ENCODE data around the gene KIAA1755. TPM values are rescaled to one million over a fixed set of nuclear protein-coding genes. Genes with fewer than 3 reads are reported as not detected.

The KIAA1755 gene
- polyA plus RNA-seq, 1 of the 3 experiments (the other 2 are of a cell fraction) = 0.54 TPM

DNA sequence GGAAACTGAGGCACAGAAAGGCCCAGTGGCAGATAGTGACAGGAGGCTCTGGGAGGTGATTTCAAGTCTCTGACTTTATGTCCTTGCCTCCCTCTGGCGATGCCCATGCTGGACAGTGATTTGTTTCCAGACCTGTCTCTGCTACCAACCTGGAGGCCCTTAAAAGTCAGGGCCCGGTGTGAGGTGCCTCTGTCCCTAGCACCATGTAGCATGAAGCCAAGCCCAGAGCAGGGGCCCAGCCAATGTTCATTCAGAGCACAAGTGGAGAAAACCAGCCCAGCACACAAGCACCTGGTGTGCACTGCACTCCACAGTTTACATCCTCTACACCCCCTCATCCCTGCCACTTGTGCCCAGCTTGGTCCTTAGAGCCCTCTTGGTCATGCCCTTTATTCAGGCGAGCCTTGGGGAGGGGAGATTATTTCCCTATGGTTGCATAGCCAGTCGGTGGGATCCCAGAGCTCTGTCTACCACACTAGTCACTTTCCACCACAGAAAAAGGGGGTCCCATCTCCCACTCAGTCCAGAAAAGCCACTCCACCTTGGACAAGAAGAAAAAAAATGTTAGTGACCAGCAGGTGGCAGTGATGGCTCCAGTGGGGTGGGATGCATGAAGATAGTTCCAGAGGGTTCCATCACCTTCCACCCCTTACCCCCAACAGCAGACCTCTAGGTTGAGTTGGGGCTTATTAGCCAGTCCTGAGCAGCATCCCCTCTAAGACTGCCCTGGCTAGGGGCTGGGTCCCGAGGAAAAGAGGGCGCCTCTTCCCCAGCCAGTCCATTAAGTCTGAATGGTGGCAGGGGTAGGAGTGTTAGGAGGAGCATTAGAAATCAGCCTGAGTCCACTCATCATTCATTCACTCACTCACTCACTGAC is 30.9 kb downstream of the KIAA1755 start:
- Histone ChIP-seq H3K4me3 (ENCODE audit: low read depth in 2 of 2, low read length in 1 of 2) (no peak overlapping the region; a peak in 1 of 4 replicates), H4K20me1 (ENCODE audit: insufficient read depth) (no peaks in the 10 kb centered on the region), H3K4me1 (ENCODE audit: control insufficient read depth in 1 of 2, insufficient read depth in 2 of 2, low read depth in 1 of 2, low read length in 1 of 2) (peaks cover 0 to 7% of the 10 kb centered on the region in 2 experiments; a peak in 1 of 4 replicates), H3K9me2 (no peaks in the 10 kb centered on the region), H3K36me3 (replicated peaks in 1 of 2; ENCODE audit: control insufficient read depth in 1 of 2, insufficient read depth in 2 of 2, low read length in 1 of 2) (no peaks in the 10 kb centered on the region), H3K27me3 (ENCODE audit: insufficient read depth) (no peaks in the 10 kb centered on the region), H3K4me2 (no peak overlapping the region), H2AFZ (ENCODE audit: low read depth) (no peak overlapping the region), H3K27ac (ENCODE audit: low read depth in 2 of 2, low read length in 1 of 2) (no peak overlapping the region), H3K79me2 (ENCODE audit: insufficient read depth) (no peaks in the 10 kb centered on the region), H3K9ac (no peak overlapping the region), H3K9me3 (no peaks in the 10 kb centered on the region), H3F3A (replicated peaks; ENCODE audit: insufficient read depth) (peaks cover 5% of the 10 kb centered on the region)
- ChIA-PET POLR2A (no interaction called here), CTCF (interaction anchor here (0.7 to 18.4 kb wide), 25 partner anchors 8 to 246 kb away, joined by 3 to 725 read pairs (median 3); no protein-coding TSS in a partner anchor)
- DNase-seq = peak; percentile 70
- 50% methylated on average over 5 of the region's 6 CpGs for WGBS (ENCODE audit: low lambda C conversion rate)
- peak; percentile 65 for TF ChIP-seq CTCF (IDR thresholded peaks at IDR 0.05)
- peak; percentile 75 for TF ChIP-seq SMC3 (IDR thresholded peaks at IDR 0.05; ENCODE audit: low read depth, low read length)
- peak; percentile 62 for TF ChIP-seq RAD21 (IDR thresholded peaks at IDR 0.05; ENCODE audit: low read length)
- no peak for TF ChIP-seq REST (IDR thresholded peaks at IDR 0.05; ENCODE audit: low read depth, low read length)

- CTCF ChIA-PET = interaction anchor here (1.1 to 18.4 kb wide), 6 partner anchors 96 to 245 kb away, joined by 3 to 725 read pairs (median 10); no protein-coding TSS in a partner anchor
These were observed 32.1 kb downstream of the KIAA1755 start for GRCh38 chr20:38228436-38228835.

More at GRCh38 chr20:38228436-38228835, 32.1 kb downstream of the KIAA1755 start:
- peaks cover 0 to 7% of the 10 kb centered on the region in 2 experiments; a peak in 1 of 4 replicates for H3K4me1 ChIP-seq (ENCODE audit: control insufficient read depth in 1 of 2, insufficient read depth in 2 of 2, low read depth in 1 of 2, low read length in 1 of 2)
- 58% methylated on average over 2 of the region's 2 CpGs for WGBS (ENCODE audit: low lambda C conversion rate)
- no peak for DNase-seq
- no peak overlapping the region for H3K27ac ChIP-seq (ENCODE audit: low read depth in 2 of 2, low read length in 1 of 2)
- H4K20me1 ChIP-seq (ENCODE audit: insufficient read depth) = no peaks in the 10 kb centered on the region
- no peaks in the 10 kb centered on the region for H3K36me3 ChIP-seq (replicated peaks in 1 of 2; ENCODE audit: control insufficient read depth in 1 of 2, insufficient read depth in 2 of 2, low read length in 1 of 2)
- POLR2A ChIA-PET = no interaction called here
- H3K9me2 ChIP-seq = no peaks in the 10 kb centered on the region
- H3K4me3 ChIP-seq (ENCODE audit: low read depth in 2 of 2, low read length in 1 of 2) = no peak overlapping the region
- peaks cover 5% of the 10 kb centered on the region for H3F3A ChIP-seq (replicated peaks; ENCODE audit: insufficient read depth)
- TF ChIP-seq SMC3 (IDR thresholded peaks at IDR 0.05; ENCODE audit: low read depth, low read length) (no peak), USF1 (IDR thresholded peaks at IDR 0.05; ENCODE audit: borderline replicate concordance, low read depth) (peak; percentile 63; the same call in 1 of the 2 replicates)
- no peak overlapping the region for H3K4me2 ChIP-seq
- no peaks in the 10 kb centered on the region for H3K27me3 ChIP-seq (ENCODE audit: insufficient read depth)
- no peak overlapping the region for H2AFZ ChIP-seq (ENCODE audit: low read depth)
- H3K79me2 ChIP-seq (ENCODE audit: insufficient read depth) = no peaks in the 10 kb centered on the region
- H3K9me3 ChIP-seq = no peaks in the 10 kb centered on the region
- no peak overlapping the region for H3K9ac ChIP-seq

Data from SK-N-SH (cell line).